Large intestine (tissue), 3 donors: ENCODE results near the gene ZKSCAN4. TPM values are rescaled to one million over a fixed set of nuclear protein-coding genes. Genes with fewer than 3 reads are reported as not detected.

ENCODE experiments used
- DNase-seq, 2 donors: peaks; one replicate each; pipeline versions ENCODE4 v3.0.0 to v3.0.0-alpha.2; 2013
- H3K27ac ChIP-seq: one replicate; pipeline ENCODE4 v1.5.1; 2013; ENCODE audit warnings: low read length
- H3K27me3 ChIP-seq: 2 replicates; pipeline ENCODE4 v1.6.1; 2013; ENCODE audit warnings: low read length; ENCODE audit not compliant: control insufficient read depth, insufficient read depth
- H3K36me3 ChIP-seq: 2 replicates; pipeline ENCODE4 v1.6.1; 2013; ENCODE audit warnings: low read length; ENCODE audit not compliant: control insufficient read depth, insufficient read depth
- H3K4me1 ChIP-seq: one replicate; pipeline ENCODE4 v1.6.1; 2013; ENCODE audit warnings: low read length; ENCODE audit not compliant: control insufficient read depth, insufficient read depth
- H3K4me3 ChIP-seq: one replicate; pipeline ENCODE4 v1.5.1; 2013; ENCODE audit warnings: low read length
- H3K9me3 ChIP-seq: one replicate; pipeline ENCODE4 v1.6.1; 2013; ENCODE audit warnings: mild to moderate bottlenecking, low read depth, low read length, moderate library complexity; ENCODE audit not compliant: control insufficient read depth
- WGBS: methylation state at CpG from one replicate; pipeline ENCODE4 v1.1.5; 2013; ENCODE audit warnings: low lambda C conversion rate; ENCODE audit not compliant: insufficient coverage; 5-methylcytosine and 5-hydroxymethylcytosine counted together
- polyA plus RNA-seq: library from polyadenylated mRNA; unstranded; fragments of 120-200 nt; gene quantifications from one replicate; pipeline ENCODE4 v1.2.1, GENCODE V29; 2013

ZKSCAN4 gene
- polyA plus RNA-seq, 1 donor, result 7.8 TPM

GRCh38 chr6:28250747-28251146 is 1.3 kb downstream of the ZKSCAN4 start:
- no CpG with 5 or more reads among the region's 2 CpGs for WGBS
- Histone ChIP-seq H3K4me1 (peaks cover 9% of the 10 kb centered on the region), H3K9me3 (no peaks in the 10 kb centered on the region), H3K27ac (no peak overlapping the region), H3K27me3 (peaks cover 9% of the 10 kb centered on the region), H3K36me3 (peaks cover 25% of the 10 kb centered on the region), H3K4me3 (peak overlapping the region; percentile 86)
- DNase-seq, result no peak

GRCh38 chr6:28248916-28249315 is 3.2 kb downstream of the ZKSCAN4 start:
- H3K27ac ChIP-seq, result no peak overlapping the region
- no peaks in the 10 kb centered on the region for H3K9me3 ChIP-seq
- no peak for DNase-seq
- WGBS, result no CpG with 5 or more reads among the region's 1 CpG
- peaks cover 9% of the 10 kb centered on the region for H3K4me1 ChIP-seq
- H3K4me3 ChIP-seq, result no peak overlapping the region
- H3K27me3 ChIP-seq, result peaks cover 2% of the 10 kb centered on the region
- H3K36me3 ChIP-seq, result peaks cover 39% of the 10 kb centered on the region

GRCh38 chr6:28245206-28245941 is 6.7 kb downstream of the ZKSCAN4 start:
- Histone ChIP-seq H3K36me3 (peaks cover 41% of the 10 kb centered on the region), H3K4me3 (no peak overlapping the region), H3K27me3 (no peaks in the 10 kb centered on the region), H3K9me3 (no peaks in the 10 kb centered on the region), H3K4me1 (no peaks in the 10 kb centered on the region), H3K27ac (no peak overlapping the region)
- WGBS, result no CpG with 5 or more reads among the region's 6 CpGs
- no peak for DNase-seq

GRCh38 chr6:28243946-28244345 is 8.1 kb downstream of the ZKSCAN4 start:
- Histone ChIP-seq H3K4me1 (no peaks in the 10 kb centered on the region), H3K27ac (no peak overlapping the region), H3K36me3 (peaks cover 39% of the 10 kb centered on the region), H3K27me3 (no peaks in the 10 kb centered on the region), H3K9me3 (no peaks in the 10 kb centered on the region), H3K4me3 (no peak overlapping the region)
- no peak for DNase-seq
- no CpG with 5 or more reads among the region's 3 CpGs for WGBS

- no peaks in the 10 kb centered on the region for H3K9me3 ChIP-seq
- H3K4me3 ChIP-seq, result no peak overlapping the region
- no peak overlapping the region for H3K27ac ChIP-seq
- no peak for DNase-seq
- peaks cover 14% of the 10 kb centered on the region for H3K36me3 ChIP-seq
- no peaks in the 10 kb centered on the region for H3K27me3 ChIP-seq
- H3K4me1 ChIP-seq, result no peaks in the 10 kb centered on the region
- no CpG with 5 or more reads among the region's 1 CpG for WGBS
These were observed 11.6 kb downstream of the ZKSCAN4 start for GRCh38 chr6:28240471-28240870.

GRCh38 chr6:28239636-28240035 is 12.4 kb downstream of the ZKSCAN4 start:
- no CpG with 5 or more reads among the region's 1 CpG for WGBS
- Histone ChIP-seq H3K36me3 (peaks cover 6% of the 10 kb centered on the region), H3K9me3 (no peaks in the 10 kb centered on the region), H3K27me3 (no peaks in the 10 kb centered on the region), H3K4me1 (no peaks in the 10 kb centered on the region), H3K27ac (no peak overlapping the region), H3K4me3 (no peak overlapping the region)
- DNase-seq, result no peak

- whole genome bisulfite sequencing, result no CpG with 5 or more reads among the region's 3 CpGs
- DNase-seq, result no peak
- no peak overlapping the region for H3K27ac ChIP-seq
These were observed 16.1 kb downstream of the ZKSCAN4 start for GRCh38 chr6:28235912-28236452.

GRCh38 chr6:28232785-28233184 is 19.3 kb downstream of the ZKSCAN4 start:
- peaks cover 45% of the 10 kb centered on the region for H3K36me3 ChIP-seq
- 100% methylated on average over 1 of the region's 11 CpGs for WGBS
- no peak overlapping the region for H3K27ac ChIP-seq

More at GRCh38 chr6:28235912-28236452, 16.1 kb downstream of the ZKSCAN4 start:
- Histone ChIP-seq H3K4me1 (no peaks in the 10 kb centered on the region), H3K4me3 (no peak overlapping the region), H3K27me3 (no peaks in the 10 kb centered on the region), H3K36me3 (peaks cover 23% of the 10 kb centered on the region), H3K9me3 (no peaks in the 10 kb centered on the region)

GRCh38 chr6:28226460-28226859 is 25.6 kb downstream of the ZKSCAN4 start:
- H3K9me3 ChIP-seq, result no peaks in the 10 kb centered on the region
- H3K36me3 ChIP-seq, result peaks cover 30% of the 10 kb centered on the region
- H3K4me3 ChIP-seq, result no peak overlapping the region
- no peak for DNase-seq
- 86% methylated on average over 1 of the region's 2 CpGs for WGBS
- H3K27ac ChIP-seq, result no peak overlapping the region
- H3K4me1 ChIP-seq, result no peaks in the 10 kb centered on the region
- H3K27me3 ChIP-seq, result peaks cover 6% of the 10 kb centered on the region

More at GRCh38 chr6:28232785-28233184, 19.3 kb downstream of the ZKSCAN4 start:
- DNase-seq, result no peak
- Histone ChIP-seq H3K27me3 (no peaks in the 10 kb centered on the region), H3K4me3 (no peak overlapping the region), H3K9me3 (no peaks in the 10 kb centered on the region), H3K4me1 (no peaks in the 10 kb centered on the region)

GRCh38 chr6:28225056-28225834 is 26.8 kb downstream of the ZKSCAN4 start, which contains the start of gene ZSCAN9:
Gene ZSCAN9 (plus strand): TSS chr6:28225275. CDS start chr6:28227085, 1,810 bp downstream.
- Histone ChIP-seq H3K9me3 (no peaks in the 10 kb centered on the region), H3K36me3 (peaks cover 23% of the 10 kb centered on the region), H3K27ac (peak within 1 kb of the TSS; percentile 60), H3K4me3 (peak within 1 kb of the TSS; percentile 74), H3K4me1 (no peaks in the 10 kb centered on the region), H3K27me3 (peaks cover 14% of the 10 kb centered on the region)
- peak; percentile 73 to 84 for DNase-seq
- 0% methylated on average over 1 of the region's 45 CpGs for WGBS
